ENCODE results near the gene DARS1. TPM values are rescaled to one million over a fixed set of nuclear protein-coding genes. Genes with fewer than 3 reads are reported as not detected.

Gene DARS1
- total RNA-seq, 1 experiment from 2014 or later, result 85.3 TPM

- POLR2A ChIA-PET, result no interaction called here
- CTCF ChIA-PET, result no interaction called here
- DNase-seq (ENCODE audit: low read depth, low spot score) (no peak), ATAC-seq (no peak)
- BruUV-seq (replicated peaks), result no TSS peak
- H3K36me3 ChIP-seq (ENCODE audit: control insufficient read depth, insufficient read depth, low read length), result no peaks in the 10 kb centered on the region
- H3K27ac ChIP-seq (ENCODE audit: low read length), result no peak overlapping the region
- H3K9me3 ChIP-seq (ENCODE audit: control insufficient read depth, insufficient read depth, low read depth, low read length), result no peaks in the 10 kb centered on the region
- in situ Hi-C loops (cut with HindIII; ENCODE audit: low pct_unique_long_range_greater_than_20kb, low sequenced_read_pairs) (no loop called here), intact Hi-C loops (cut with micrococcal nuclease; ENCODE audit: unreplicated experiment) (no loop called here)
- no peaks in the 10 kb centered on the region for H3K4me1 ChIP-seq (ENCODE audit: control insufficient read depth, insufficient read depth, low read length)
- H3K27me3 ChIP-seq (ENCODE audit: control insufficient read depth, insufficient read depth, low read length), result no peaks in the 10 kb centered on the region
- no peak overlapping the region for H3K4me3 ChIP-seq (ENCODE audit: low read depth in 2 of 2, low read length in 2 of 2)
- TF ChIP-seq TCF7L2 (IDR thresholded peaks at IDR 0.05; ENCODE audit: low read depth, low read length), result no peak
- TF ChIP-seq, protein P1, sequence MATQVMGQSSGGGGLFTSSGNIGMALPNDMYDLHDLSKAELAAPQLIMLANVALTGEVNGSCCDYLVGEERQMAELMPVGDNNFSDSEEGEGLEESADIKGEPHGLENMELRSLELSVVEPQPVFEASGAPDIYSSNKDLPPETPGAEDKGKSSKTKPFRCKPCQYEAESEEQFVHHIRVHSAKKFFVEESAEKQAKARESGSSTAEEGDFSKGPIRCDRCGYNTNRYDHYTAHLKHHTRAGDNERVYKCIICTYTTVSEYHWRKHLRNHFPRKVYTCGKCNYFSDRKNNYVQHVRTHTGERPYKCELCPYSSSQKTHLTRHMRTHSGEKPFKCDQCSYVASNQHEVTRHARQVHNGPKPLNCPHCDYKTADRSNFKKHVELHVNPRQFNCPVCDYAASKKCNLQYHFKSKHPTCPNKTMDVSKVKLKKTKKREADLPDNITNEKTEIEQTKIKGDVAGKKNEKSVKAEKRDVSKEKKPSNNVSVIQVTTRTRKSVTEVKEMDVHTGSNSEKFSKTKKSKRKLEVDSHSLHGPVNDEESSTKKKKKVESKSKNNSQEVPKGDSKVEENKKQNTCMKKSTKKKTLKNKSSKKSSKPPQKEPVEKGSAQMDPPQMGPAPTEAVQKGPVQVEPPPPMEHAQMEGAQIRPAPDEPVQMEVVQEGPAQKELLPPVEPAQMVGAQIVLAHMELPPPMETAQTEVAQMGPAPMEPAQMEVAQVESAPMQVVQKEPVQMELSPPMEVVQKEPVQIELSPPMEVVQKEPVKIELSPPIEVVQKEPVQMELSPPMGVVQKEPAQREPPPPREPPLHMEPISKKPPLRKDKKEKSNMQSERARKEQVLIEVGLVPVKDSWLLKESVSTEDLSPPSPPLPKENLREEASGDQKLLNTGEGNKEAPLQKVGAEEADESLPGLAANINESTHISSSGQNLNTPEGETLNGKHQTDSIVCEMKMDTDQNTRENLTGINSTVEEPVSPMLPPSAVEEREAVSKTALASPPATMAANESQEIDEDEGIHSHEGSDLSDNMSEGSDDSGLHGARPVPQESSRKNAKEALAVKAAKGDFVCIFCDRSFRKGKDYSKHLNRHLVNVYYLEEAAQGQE (IDR thresholded peaks at IDR 0.05; ENCODE audit: insufficient read depth in 1 of 2, low read depth in 2 of 2, low read length in 1 of 2), result no peak
- no peak for TF ChIP-seq CTCF (IDR thresholded peaks at IDR 0.05)
- no peak for TF ChIP-seq POLR2AphosphoS5 (IDR thresholded peaks at IDR 0.05; ENCODE audit: low read depth, low read length)
- no peak for TF ChIP-seq SIN3A (IDR thresholded peaks at IDR 0.05; ENCODE audit: borderline replicate concordance, insufficient read depth, low read depth, low read length)
These were observed 87.1 kb downstream of the DARS1 start for GRCh38 chr2:135898234-135898786.

- no peak for TF ChIP-seq TCF7L2 (IDR thresholded peaks at IDR 0.05; ENCODE audit: low read depth, low read length)
- TF ChIP-seq SIN3A (IDR thresholded peaks at IDR 0.05; ENCODE audit: borderline replicate concordance, insufficient read depth, low read depth, low read length), result no peak
- TF ChIP-seq CTCF (IDR thresholded peaks at IDR 0.05), result no peak
- TF ChIP-seq POLR2AphosphoS5 (IDR thresholded peaks at IDR 0.05; ENCODE audit: low read depth, low read length), result no peak
- TF ChIP-seq, protein P1 (IDR thresholded peaks at IDR 0.05; ENCODE audit: insufficient read depth in 1 of 2, low read depth in 2 of 2, low read length in 1 of 2), result no peak
- DNase-seq (ENCODE audit: low read depth, low spot score) (no peak), ATAC-seq (no peak)
- no peak overlapping the region for H3K4me3 ChIP-seq (ENCODE audit: low read depth in 2 of 2, low read length in 2 of 2)
- no TSS peak for BruUV-seq (replicated peaks)
- H3K27me3 ChIP-seq (ENCODE audit: control insufficient read depth, insufficient read depth, low read length), result no peaks in the 10 kb centered on the region
- no peak overlapping the region for H3K27ac ChIP-seq (ENCODE audit: low read length)
- POLR2A ChIA-PET, result no interaction called here
- H3K36me3 ChIP-seq (ENCODE audit: control insufficient read depth, insufficient read depth, low read length), result no peaks in the 10 kb centered on the region
- no peaks in the 10 kb centered on the region for H3K9me3 ChIP-seq (ENCODE audit: control insufficient read depth, insufficient read depth, low read depth, low read length)
- intact Hi-C loops (cut with micrococcal nuclease; ENCODE audit: unreplicated experiment), result no loop called here
- CTCF ChIA-PET, result no interaction called here
- no peaks in the 10 kb centered on the region for H3K4me1 ChIP-seq (ENCODE audit: control insufficient read depth, insufficient read depth, low read length)
- in situ Hi-C loops (cut with HindIII; ENCODE audit: low pct_unique_long_range_greater_than_20kb, low sequenced_read_pairs), result no loop called here
These were observed 90.5 kb downstream of the DARS1 start for GRCh38 chr2:135894930-135895329.
